ENCODE results near the gene DPCD.

DNA sequence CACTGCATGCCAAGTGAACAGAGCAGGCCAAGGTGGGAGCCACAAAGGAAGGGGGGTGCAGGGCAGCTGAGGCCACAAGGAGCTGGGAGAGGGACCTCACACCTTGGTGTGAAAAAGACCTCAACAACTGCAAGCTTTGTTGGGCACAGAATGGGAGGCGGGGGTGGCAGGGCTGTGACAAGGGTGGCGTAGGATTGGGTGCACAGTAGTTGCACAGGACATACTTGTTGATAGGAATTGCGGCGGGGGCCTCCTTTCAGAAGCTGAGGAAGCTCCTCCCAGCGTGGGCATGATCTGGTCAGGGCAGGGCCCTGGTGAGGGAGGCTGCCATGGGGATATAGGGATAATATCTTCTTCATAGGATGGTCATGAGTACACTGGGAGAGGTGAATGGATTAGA, 25.9 kb upstream of the DPCD start:
- TF ChIP-seq POLR2AphosphoS5 (IDR thresholded peaks at IDR 0.05; ENCODE audit: low read depth, low read length) (no peak), POLR2A (IDR thresholded peaks at IDR 0.05; ENCODE audit: low read depth, low read length) (no peak), PAX5 (IDR thresholded peaks at IDR 0.05; ENCODE audit: insufficient read depth, low read length, severe bottlenecking) (no peak), TAF1 (IDR thresholded peaks at IDR 0.05; ENCODE audit: low read depth, low read length) (no peak), SPI1 (IDR thresholded peaks at IDR 0.05; ENCODE audit: low read depth, low read length) (no peak), POU2F2 (IDR thresholded peaks at IDR 0.05; ENCODE audit: low read depth, low read length) (no peak)

Measured in GM12891 (cell line).